Gastroesophageal sphincter (tissue), 3 donors: ENCODE data around the gene PAK1IP1.

Experiments used
- EP300 ChIP-seq: sonication (generic); formaldehyde crosslinking; IDR thresholded peaks from one replicate; pipeline ENCODE4 v1.6.1; 2017; ENCODE audit warnings: antibody characterized with exemption, mild to moderate bottlenecking
- POLR2A ChIP-seq, 2 donors: fragments of 450-650 bp; IDR thresholded peaks; one replicate each; pipeline ENCODE4 v1.6.1; 2017; ENCODE audit warnings: antibody characterized with exemption in 2 of 2, mild to moderate bottlenecking in 2 of 2, moderate library complexity in 1 of 2
- POLR2AphosphoS5 ChIP-seq: sonication (generic); formaldehyde crosslinking; IDR thresholded peaks from one replicate; pipeline ENCODE4 v1.6.1; 2017; ENCODE audit warnings: antibody characterized with exemption
- TF ChIP-seq, protein P1 (sequence below), 4 experiments: fragments of 200-600 bp in 2 of 4; fragments of 450-650 bp in 2 of 4; sonication (generic) in 1 of 4; IDR thresholded peaks; one replicate each; pipeline ENCODE4 v1.5.1; 2017 to 2019; ENCODE audit warnings: antibody characterized with exemption in 4 of 4, mild to moderate bottlenecking in 2 of 4, moderate library complexity in 2 of 4

DNA sequence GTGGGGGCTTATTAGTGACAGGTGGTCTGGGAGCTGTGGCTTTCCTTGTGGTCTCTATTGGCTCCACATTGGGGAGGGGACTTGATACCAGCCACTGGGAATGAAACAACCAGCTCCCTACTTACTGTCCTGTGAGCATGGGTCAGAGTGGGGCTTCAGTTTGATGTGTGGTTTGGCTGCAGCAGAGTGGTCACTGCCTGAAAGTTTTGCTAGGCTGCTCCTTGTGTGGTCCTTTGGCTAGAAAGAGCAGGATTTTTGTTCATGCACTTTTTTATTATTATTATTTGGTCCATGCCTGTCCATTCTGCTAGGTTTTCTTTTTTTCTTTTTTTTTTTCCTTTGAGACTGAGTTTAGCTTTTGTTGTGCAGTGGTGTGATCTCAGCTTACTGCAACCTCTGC, 45.3 kb downstream of the PAK1IP1 start:
- TF ChIP-seq POLR2A (IDR thresholded peaks at IDR 0.05) (no peak), EP300 (no peak), POLR2AphosphoS5 (no peak)
- TF ChIP-seq, protein P1, sequence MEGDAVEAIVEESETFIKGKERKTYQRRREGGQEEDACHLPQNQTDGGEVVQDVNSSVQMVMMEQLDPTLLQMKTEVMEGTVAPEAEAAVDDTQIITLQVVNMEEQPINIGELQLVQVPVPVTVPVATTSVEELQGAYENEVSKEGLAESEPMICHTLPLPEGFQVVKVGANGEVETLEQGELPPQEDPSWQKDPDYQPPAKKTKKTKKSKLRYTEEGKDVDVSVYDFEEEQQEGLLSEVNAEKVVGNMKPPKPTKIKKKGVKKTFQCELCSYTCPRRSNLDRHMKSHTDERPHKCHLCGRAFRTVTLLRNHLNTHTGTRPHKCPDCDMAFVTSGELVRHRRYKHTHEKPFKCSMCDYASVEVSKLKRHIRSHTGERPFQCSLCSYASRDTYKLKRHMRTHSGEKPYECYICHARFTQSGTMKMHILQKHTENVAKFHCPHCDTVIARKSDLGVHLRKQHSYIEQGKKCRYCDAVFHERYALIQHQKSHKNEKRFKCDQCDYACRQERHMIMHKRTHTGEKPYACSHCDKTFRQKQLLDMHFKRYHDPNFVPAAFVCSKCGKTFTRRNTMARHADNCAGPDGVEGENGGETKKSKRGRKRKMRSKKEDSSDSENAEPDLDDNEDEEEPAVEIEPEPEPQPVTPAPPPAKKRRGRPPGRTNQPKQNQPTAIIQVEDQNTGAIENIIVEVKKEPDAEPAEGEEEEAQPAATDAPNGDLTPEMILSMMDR (IDR thresholded peaks at IDR 0.05) = no peak
